GM18498 (cell line): ENCODE results near the gene ASIC2.

Source experiments
- ATAC-seq: cut with Tn5 transposase; IDR thresholded peaks from one replicate; pipeline ENCODE4 v1.9.1; 2021; ENCODE audit warnings: mild to moderate bottlenecking, moderate library complexity; ENCODE audit not compliant: unreplicated experiment

Gene ASIC2

GRCh38 chr17:33121272-33121671 is 171.8 kb downstream of the ASIC2 start:
- no peak for ATAC-seq

GRCh38 chr17:33120103-33120502 is 173.0 kb downstream of the ASIC2 start:
- no peak for ATAC-seq

GRCh38 chr17:33118391-33119075 is 174.6 kb downstream of the ASIC2 start:
- no peak for ATAC-seq

GRCh38 chr17:33116021-33116551 is 177.0 kb downstream of the ASIC2 start:
- ATAC-seq: no peak

- no peak for ATAC-seq
These were observed 177.7 kb downstream of the ASIC2 start for GRCh38 chr17:33115366-33115765.

GRCh38 chr17:33113991-33114370 is 179.1 kb downstream of the ASIC2 start:
- ATAC-seq: no peak

- ATAC-seq: no peak
These were observed 179.7 kb downstream of the ASIC2 start for GRCh38 chr17:33113276-33113990.

- ATAC-seq: no peak
These were observed 180.3 kb downstream of the ASIC2 start for GRCh38 chr17:33112763-33113162.

- ATAC-seq: no peak
These were observed 183.6 kb downstream of the ASIC2 start for GRCh38 chr17:33109336-33110072.

GRCh38 chr17:33106525-33107165 is 186.4 kb downstream of the ASIC2 start:
- ATAC-seq: no peak

GRCh38 chr17:33105911-33106310 is 187.2 kb downstream of the ASIC2 start:
- no peak for ATAC-seq

- ATAC-seq: no peak
These were observed 193.2 kb downstream of the ASIC2 start for GRCh38 chr17:33099906-33100305.

- no peak for ATAC-seq
These were observed 193.8 kb downstream of the ASIC2 start for GRCh38 chr17:33099252-33099651.

- no peak for ATAC-seq
These were observed 195.7 kb downstream of the ASIC2 start for GRCh38 chr17:33097411-33097810.

- no peak for ATAC-seq
These were observed 196.9 kb downstream of the ASIC2 start for GRCh38 chr17:33096161-33096560.

GRCh38 chr17:33091271-33091670 is 201.8 kb downstream of the ASIC2 start:
- ATAC-seq: no peak

- ATAC-seq: no peak
These were observed 202.3 kb downstream of the ASIC2 start for GRCh38 chr17:33090806-33091205.

- no peak for ATAC-seq
These were observed 206.2 kb downstream of the ASIC2 start for GRCh38 chr17:33086878-33087277.

- ATAC-seq: no peak
These were observed 207.1 kb downstream of the ASIC2 start for GRCh38 chr17:33086041-33086440.

GRCh38 chr17:33085256-33085655 is 207.8 kb downstream of the ASIC2 start:
- ATAC-seq: no peak

- no peak for ATAC-seq
These were observed 208.3 kb downstream of the ASIC2 start for GRCh38 chr17:33084755-33085154.
